Activated T-helper 17 cell treated with anti-CD3 and anti-CD28 coated beads, Interleukin-2, amount 50 U/mL, for 72 hours (primary cell): Measurements from ENCODE around the gene CSRP3. TPM values are rescaled to one million over a fixed set of nuclear protein-coding genes. Genes with fewer than 3 reads are reported as not detected.
A peak's percentile ranks its signal among the peaks of the same experiment; 100 is the strongest.

ENCODE experiments used
- ATAC-seq: fragments of 150-1000 bp; cut with Tn5 transposase; replicated peaks from 2 replicates; pipeline ENCODE4 v1.10.0; 2021; ENCODE audit warnings: mild to moderate bottlenecking, moderate library complexity
- H3K27ac Mint-ChIP-seq: one replicate; pipeline ENCODE4 v1.8.0; 2022; ENCODE audit warnings: mixed read lengths
- H3K27me3 Mint-ChIP-seq: one replicate; pipeline ENCODE4 v1.8.0; 2022; ENCODE audit warnings: mixed read lengths
- H3K36me3 Mint-ChIP-seq: one replicate; pipeline ENCODE4 v1.8.0; 2022; ENCODE audit warnings: low read depth, mild to moderate bottlenecking, mixed read lengths
- H3K4me1 Mint-ChIP-seq: one replicate; pipeline ENCODE4 v1.8.0; 2022; ENCODE audit warnings: mixed read lengths
- H3K4me3 Mint-ChIP-seq: one replicate; pipeline ENCODE4 v1.8.0; 2022; ENCODE audit warnings: mild to moderate bottlenecking, mixed read lengths
- H3K9me3 Mint-ChIP-seq: one replicate; pipeline ENCODE4 v1.8.0; 2022; ENCODE audit warnings: mixed read lengths
- total RNA-seq, 2 donors: library from RNA; stranded (reverse); gene quantifications; one replicate each; pipeline ENCODE4 v1.2.3, GENCODE V29; 2022

Gene CSRP3
- total RNA-seq, 2 donors from 2014 or later, result not detected

GRCh38 chr11:19237381-19237780, 35.6 kb upstream of the CSRP3 start:
- no peak overlapping the region for H3K27ac Mint-ChIP-seq
- ATAC-seq, result no peak
- H3K4me3 Mint-ChIP-seq, result no peak overlapping the region
- no peaks in the 10 kb centered on the region for H3K9me3 Mint-ChIP-seq
- peaks cover 5% of the 10 kb centered on the region for H3K27me3 Mint-ChIP-seq
- peaks cover 55% of the 10 kb centered on the region for H3K36me3 Mint-ChIP-seq
- H3K4me1 Mint-ChIP-seq, result peaks cover 10% of the 10 kb centered on the region

- Mint-ChIP-seq H3K4me1 (peaks cover 5% of the 10 kb centered on the region), H3K9me3 (no peaks in the 10 kb centered on the region), H3K27ac (no peak overlapping the region), H3K27me3 (no peaks in the 10 kb centered on the region), H3K4me3 (no peak overlapping the region), H3K36me3 (peaks cover 49% of the 10 kb centered on the region)
- no peak for ATAC-seq
Observed at GRCh38 chr11:19234231-19234817, 32.5 kb upstream of the CSRP3 start.

- Mint-ChIP-seq H3K36me3 (peaks cover 36% of the 10 kb centered on the region), H3K27ac (no peak overlapping the region), H3K9me3 (no peaks in the 10 kb centered on the region), H3K4me3 (no peak overlapping the region), H3K27me3 (no peaks in the 10 kb centered on the region), H3K4me1 (peaks cover 5% of the 10 kb centered on the region)
- peak; percentile 80 for ATAC-seq
Observed at GRCh38 chr11:19232910-19233503, 31.2 kb upstream of the CSRP3 start.

GRCh38 chr11:19229671-19230070, 27.9 kb upstream of the CSRP3 start:
- Mint-ChIP-seq H3K36me3 (peaks cover 6% of the 10 kb centered on the region), H3K9me3 (no peaks in the 10 kb centered on the region), H3K27me3 (no peaks in the 10 kb centered on the region), H3K27ac (no peak overlapping the region), H3K4me1 (peaks cover 5% of the 10 kb centered on the region), H3K4me3 (no peak overlapping the region)
- no peak for ATAC-seq

- Mint-ChIP-seq H3K9me3 (no peaks in the 10 kb centered on the region), H3K4me1 (peaks cover 5% of the 10 kb centered on the region), H3K27me3 (no peaks in the 10 kb centered on the region), H3K4me3 (no peak overlapping the region), H3K36me3 (no peaks in the 10 kb centered on the region), H3K27ac (no peak overlapping the region)
- no peak for ATAC-seq
Observed at GRCh38 chr11:19228968-19229367, 27.2 kb upstream of the CSRP3 start.

- Mint-ChIP-seq H3K9me3 (peaks cover 4% of the 10 kb centered on the region), H3K36me3 (no peaks in the 10 kb centered on the region), H3K27ac (no peak overlapping the region), H3K27me3 (no peaks in the 10 kb centered on the region), H3K4me1 (no peaks in the 10 kb centered on the region), H3K4me3 (no peak overlapping the region)
- no peak for ATAC-seq
Observed at GRCh38 chr11:19226378-19227195, 24.8 kb upstream of the CSRP3 start.

- Mint-ChIP-seq H3K9me3 (peaks cover 4% of the 10 kb centered on the region), H3K36me3 (no peaks in the 10 kb centered on the region), H3K4me1 (no peaks in the 10 kb centered on the region), H3K27me3 (no peaks in the 10 kb centered on the region), H3K4me3 (no peak overlapping the region), H3K27ac (no peak overlapping the region)
- ATAC-seq, result no peak
Observed at GRCh38 chr11:19225581-19225980, 23.8 kb upstream of the CSRP3 start.

GRCh38 chr11:19225123-19225522, 23.3 kb upstream of the CSRP3 start:
- no peak overlapping the region for H3K4me3 Mint-ChIP-seq
- no peak for ATAC-seq
- peaks cover 4% of the 10 kb centered on the region for H3K9me3 Mint-ChIP-seq
- H3K4me1 Mint-ChIP-seq, result no peaks in the 10 kb centered on the region
- H3K27me3 Mint-ChIP-seq, result no peaks in the 10 kb centered on the region
- no peaks in the 10 kb centered on the region for H3K36me3 Mint-ChIP-seq
- no peak overlapping the region for H3K27ac Mint-ChIP-seq

- H3K36me3 Mint-ChIP-seq, result no peaks in the 10 kb centered on the region
- peaks cover 4% of the 10 kb centered on the region for H3K9me3 Mint-ChIP-seq
- peaks cover 3% of the 10 kb centered on the region for H3K27me3 Mint-ChIP-seq
- no peak overlapping the region for H3K27ac Mint-ChIP-seq
- no peaks in the 10 kb centered on the region for H3K4me1 Mint-ChIP-seq
- no peak overlapping the region for H3K4me3 Mint-ChIP-seq
- ATAC-seq, result no peak
Observed at GRCh38 chr11:19220903-19221724, 19.3 kb upstream of the CSRP3 start.

- Mint-ChIP-seq H3K4me1 (no peaks in the 10 kb centered on the region), H3K27ac (no peak overlapping the region), H3K9me3 (peaks cover 4% of the 10 kb centered on the region), H3K36me3 (no peaks in the 10 kb centered on the region), H3K27me3 (peaks cover 3% of the 10 kb centered on the region), H3K4me3 (no peak overlapping the region)
- no peak for ATAC-seq
Observed at GRCh38 chr11:19218786-19219460, 17.1 kb upstream of the CSRP3 start.

- Mint-ChIP-seq H3K36me3 (no peaks in the 10 kb centered on the region), H3K4me3 (no peak overlapping the region), H3K4me1 (no peaks in the 10 kb centered on the region), H3K9me3 (peaks cover 4% of the 10 kb centered on the region), H3K27ac (no peak overlapping the region), H3K27me3 (peaks cover 3% of the 10 kb centered on the region)
- no peak for ATAC-seq
Observed at GRCh38 chr11:19218216-19218615, 16.4 kb upstream of the CSRP3 start.

- H3K27me3 Mint-ChIP-seq, result peaks cover 6% of the 10 kb centered on the region
- ATAC-seq, result no peak
- H3K4me3 Mint-ChIP-seq, result no peak overlapping the region
- H3K4me1 Mint-ChIP-seq, result no peaks in the 10 kb centered on the region
- no peaks in the 10 kb centered on the region for H3K9me3 Mint-ChIP-seq
- H3K27ac Mint-ChIP-seq, result no peak overlapping the region
- no peaks in the 10 kb centered on the region for H3K36me3 Mint-ChIP-seq
Observed at GRCh38 chr11:19216709-19217374, 15.1 kb upstream of the CSRP3 start.

GRCh38 chr11:19216021-19216420, 14.2 kb upstream of the CSRP3 start:
- H3K4me3 Mint-ChIP-seq, result no peak overlapping the region
- ATAC-seq, result no peak
- H3K27ac Mint-ChIP-seq, result no peak overlapping the region
- no peaks in the 10 kb centered on the region for H3K4me1 Mint-ChIP-seq
- H3K27me3 Mint-ChIP-seq, result peaks cover 7% of the 10 kb centered on the region
- H3K36me3 Mint-ChIP-seq, result no peaks in the 10 kb centered on the region
- no peaks in the 10 kb centered on the region for H3K9me3 Mint-ChIP-seq
